Endothelial cell of umbilical vein (primary cell): ENCODE data around the gene DCHS1. TPM values are rescaled to one million over a fixed set of nuclear protein-coding genes. Genes with fewer than 3 reads are reported as not detected.
A peak's percentile ranks its signal among the peaks of the same experiment; 100 is the strongest.

Experiments used
- BruUV-seq: library from RNA; stranded (reverse); fragments of 400-500 nt; replicated peaks from 2 replicates; lab custom pipeline; 2021; lab: Mats Ljungman, UMichigan
- CTCF ChIA-PET: fragments of 300-600, 350-600 bp; sonication (Branson Sonifier 250); formaldehyde crosslinking; loops from one replicate; lab custom pipeline; 2021; ENCODE audit warnings: antibody characterized with exemption, inconsistent platforms; lab: Charles Lee
- POLR2A ChIA-PET: fragments of 300-600, 350-600 bp; sonication (Branson Sonifier 250); formaldehyde crosslinking; loops from one replicate; lab custom pipeline; 2021; ENCODE audit warnings: antibody characterized with exemption, inconsistent platforms; lab: Charles Lee
- DNase-seq: peaks from one replicate; pipeline ENCODE4 v3.0.0-alpha.2; 2011; ENCODE audit warnings: low read depth, low spot score
- FAIRE-seq: peaks from 2 replicates; lab custom pipeline; 2011; peaks lifted over from hg19 to GRCh38; lab: Jason Lieb, UNC
- H2AFZ ChIP-seq: 2 replicates; pipeline ENCODE4 v1.6.0; 2012; ENCODE audit warnings: low read depth, low read length, control low read depth, inconsistent platforms
- H3K27ac ChIP-seq: 2 replicates; pipeline ENCODE4 v1.5.1; 2011; ENCODE audit warnings: low read depth, mild to moderate bottlenecking, control low read depth, low read length, moderate library complexity; ENCODE audit not compliant: insufficient read depth
- H3K27me3 ChIP-seq, 2 experiments: 2 replicates each; pipeline versions ENCODE4 v1.6.0 to v1.6.1; 2011; ENCODE audit warnings: low read length in 2 of 2, mixed read lengths in 1 of 2; ENCODE audit not compliant: control insufficient read depth in 2 of 2, insufficient read depth in 2 of 2
- H3K36me3 ChIP-seq, 2 experiments: 2 replicates in 1 of 2; 3 replicates in 1 of 2; pipeline ENCODE4 v1.5.1; 2011; ENCODE audit warnings: low read length in 2 of 2, mild to moderate bottlenecking in 1 of 2, moderate library complexity in 1 of 2; ENCODE audit not compliant: control insufficient read depth in 2 of 2, insufficient read depth in 2 of 2; ENCODE audit errors: extremely low read depth in 1 of 2
- H3K4me1 ChIP-seq: 3 replicates; pipeline ENCODE4 v1.5.1; 2011; ENCODE audit warnings: mild to moderate bottlenecking, low read length; ENCODE audit not compliant: control insufficient read depth, insufficient read depth; ENCODE audit errors: extremely low read depth
- H3K4me2 ChIP-seq: 2 replicates; pipeline ENCODE4 v1.6.1; 2011; ENCODE audit warnings: low read length, control low read depth, mixed read lengths; ENCODE audit not compliant: insufficient read depth
- H3K4me3 ChIP-seq, 3 experiments: fragments of 200-600 bp in 1 of 3; sonication (generic), shearing (Covaris generic) in 1 of 3; replicated peaks in 1 of 3; 2 replicates each; pipeline ENCODE4 v1.5.1; 2011 to 2016; ENCODE audit warnings: control low read depth in 3 of 3, low read length in 3 of 3, mild to moderate bottlenecking in 2 of 3, inconsistent platforms in 1 of 3, low read depth in 1 of 3, moderate library complexity in 1 of 3; ENCODE audit not compliant: insufficient read depth in 1 of 3
- H3K79me2 ChIP-seq: 2 replicates; pipeline ENCODE4 v1.6.0; 2012; ENCODE audit warnings: low read length, inconsistent platforms; ENCODE audit not compliant: control insufficient read depth, insufficient read depth
- H3K9ac ChIP-seq: replicated peaks from 2 replicates; pipeline ENCODE3; 2011; ENCODE audit warnings: low read length, control low read depth; ENCODE audit not compliant: insufficient read depth; ENCODE audit errors: extremely low read depth
- H3K9me1 ChIP-seq: replicated peaks from 3 replicates; pipeline ENCODE4 v1.6.0; 2011; ENCODE audit warnings: mild to moderate bottlenecking, low read length; ENCODE audit not compliant: control insufficient read depth, insufficient read depth; ENCODE audit errors: extremely low read depth
- H3K9me3 ChIP-seq: replicated peaks from 2 replicates; pipeline ENCODE4 v1.5.1; 2012; ENCODE audit warnings: low read length, inconsistent platforms; ENCODE audit not compliant: control insufficient read depth, insufficient read depth
- H4K20me1 ChIP-seq: replicated peaks from 2 replicates; pipeline ENCODE3; 2011; ENCODE audit warnings: mild to moderate bottlenecking, low read length; ENCODE audit not compliant: control insufficient read depth, insufficient read depth; ENCODE audit errors: extremely low read depth
- EZH2 ChIP-seq: IDR thresholded peaks from 2 replicates; pipeline ENCODE4 v1.6.1; 2012; ENCODE audit warnings: borderline replicate concordance, low read depth, mild to moderate bottlenecking, moderate library complexity, low read length, inconsistent platforms; ENCODE audit not compliant: severe bottlenecking
- FOS ChIP-seq: IDR thresholded peaks from 2 replicates; pipeline ENCODE4 v1.6.1; 2011; ENCODE audit warnings: mild to moderate bottlenecking, low read length, moderate library complexity, borderline replicate concordance; ENCODE audit not compliant: insufficient read depth
- GATA2 ChIP-seq: IDR thresholded peaks from 2 replicates; pipeline ENCODE4 v1.7.0; 2011; ENCODE audit warnings: low read depth, mild to moderate bottlenecking, moderate library complexity, mixed read lengths, low read length; ENCODE audit not compliant: insufficient read length, insufficient read depth
- JUN ChIP-seq: IDR thresholded peaks from 2 replicates; pipeline ENCODE4 v1.6.1; 2011; ENCODE audit warnings: borderline replicate concordance, low read depth; ENCODE audit not compliant: insufficient read length, insufficient read depth
- MYC ChIP-seq: IDR thresholded peaks from one replicate; pipeline ENCODE4 v1.6.1; 2011; ENCODE audit warnings: mild to moderate bottlenecking, low read depth, low read length
- POLR2A ChIP-seq: IDR thresholded peaks from 2 replicates; pipeline ENCODE4 v1.6.1; 2012; ENCODE audit warnings: low read depth, mild to moderate bottlenecking, control low read depth, low read length
- POLR2AphosphoS5 ChIP-seq: IDR thresholded peaks from 2 replicates; pipeline ENCODE4 v1.6.1; 2012; ENCODE audit warnings: low read depth, mild to moderate bottlenecking, control low read depth, low read length, moderate library complexity; ENCODE audit not compliant: insufficient read depth
- dilution Hi-C: fragments of 300-500 bp; cut with MboI; formaldehyde crosslinking; loops from one replicate; pipeline ENCODE4 v1.15.0; 2019; ENCODE audit warnings: low sequenced_read_pairs; ENCODE audit not compliant: extremely low pct_ligation_motif_present
- intact Hi-C: fragments of 100-400 bp; cut with micrococcal nuclease; formaldehyde crosslinking; loops from one replicate; pipeline ENCODE4 v1.10.0; 2022
- polyA plus RNA-seq, 4 experiments: library from polyadenylated mRNA; depleted of rRNA in 3 of 4; stranded (reverse) in 3 of 4; unstranded in 1 of 4; fragments of >200 nt; gene quantifications; 2 replicates each; pipeline versions ENCODE4 v1.2.1 to v1.2.3, GENCODE V29; 2011 to 2012; ENCODE audit warnings: missing spikeins in 1 of 4
- total RNA-seq: library from RNA; stranded (reverse); gene quantifications from 2 replicates; pipeline ENCODE4 v1.2.3, GENCODE V29; 2021
- TF ChIP-seq, protein P1 (sequence below), 2 donors: IDR thresholded peaks; 1 replicate in 1 of 2; 2 replicates in 1 of 2; pipeline ENCODE4 v1.5.1; 2011; ENCODE audit warnings: low read length in 2 of 2, mild to moderate bottlenecking in 2 of 2, moderate library complexity in 2 of 2, control low read depth in 1 of 2, inconsistent platforms in 1 of 2, low read depth in 1 of 2; ENCODE audit not compliant: insufficient read depth in 1 of 2; ENCODE audit errors: extremely low read depth in 1 of 2
- TF ChIP-seq, protein P2 (sequence below): IDR thresholded peaks from 2 replicates; pipeline ENCODE4 v1.6.1; 2011; ENCODE audit not compliant: insufficient read depth, insufficient read length

DCHS1 gene
- total and polyA plus RNA-seq, 2 donors (not counting 3 experiments of a cell fraction or from before 2014, with no cell fraction given) = 56.2 to 73.0 TPM

DNA sequence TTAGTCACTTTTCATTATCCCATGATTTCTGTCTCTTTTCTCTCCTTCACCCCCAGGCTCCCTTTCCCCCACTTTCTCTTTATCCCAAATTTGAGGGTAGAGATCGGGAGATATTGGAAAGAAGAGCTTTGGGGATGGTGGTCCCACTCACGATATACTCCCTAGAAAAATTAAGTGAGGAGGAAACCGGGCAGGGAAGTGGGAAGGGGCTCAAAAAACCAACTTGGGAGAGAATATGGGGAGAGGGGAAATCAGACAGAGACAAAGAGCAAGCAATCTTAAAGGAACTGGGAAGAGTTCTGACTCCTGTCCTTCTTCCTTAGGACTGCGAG lies 941 bp upstream of the DCHS1 start:
- DNase-seq (no peak), FAIRE-seq (no peak)
- Histone ChIP-seq H3K4me2 (peak overlapping the region; percentile 49), H3K9me3 (no peaks in the 10 kb centered on the region), H3K9me1 (no peaks in the 10 kb centered on the region), H4K20me1 (no peaks in the 10 kb centered on the region), H3K4me1 (peaks cover 15% of the 10 kb centered on the region), H3K36me3 (no peaks in the 10 kb centered on the region), H3K9ac (peak overlapping the region; percentile 70), H3K4me3 (peak overlapping the region in 1 of 3 experiments; percentile 59), H3K27ac (no peak overlapping the region), H3K27me3 (no peaks in the 10 kb centered on the region), H3K79me2 (peaks cover 2% of the 10 kb centered on the region), H2AFZ (peak overlapping the region; percentile 89)
- intact Hi-C loops (loop anchor here (2.0 kb wide), 1 partner anchor 18 kb away; no protein-coding TSS in a partner anchor), dilution Hi-C loops (no loop called here)
- ChIA-PET CTCF (interaction anchor here (0.9 to 1.9 kb wide), 5 partner anchors 11 to 125 kb away, joined by 3 to 11 read pairs (median 4); partner anchors contain the start of gene MRPL17), POLR2A (no interaction called here)
- BruUV-seq = no TSS peak
- TF ChIP-seq, protein P1, sequence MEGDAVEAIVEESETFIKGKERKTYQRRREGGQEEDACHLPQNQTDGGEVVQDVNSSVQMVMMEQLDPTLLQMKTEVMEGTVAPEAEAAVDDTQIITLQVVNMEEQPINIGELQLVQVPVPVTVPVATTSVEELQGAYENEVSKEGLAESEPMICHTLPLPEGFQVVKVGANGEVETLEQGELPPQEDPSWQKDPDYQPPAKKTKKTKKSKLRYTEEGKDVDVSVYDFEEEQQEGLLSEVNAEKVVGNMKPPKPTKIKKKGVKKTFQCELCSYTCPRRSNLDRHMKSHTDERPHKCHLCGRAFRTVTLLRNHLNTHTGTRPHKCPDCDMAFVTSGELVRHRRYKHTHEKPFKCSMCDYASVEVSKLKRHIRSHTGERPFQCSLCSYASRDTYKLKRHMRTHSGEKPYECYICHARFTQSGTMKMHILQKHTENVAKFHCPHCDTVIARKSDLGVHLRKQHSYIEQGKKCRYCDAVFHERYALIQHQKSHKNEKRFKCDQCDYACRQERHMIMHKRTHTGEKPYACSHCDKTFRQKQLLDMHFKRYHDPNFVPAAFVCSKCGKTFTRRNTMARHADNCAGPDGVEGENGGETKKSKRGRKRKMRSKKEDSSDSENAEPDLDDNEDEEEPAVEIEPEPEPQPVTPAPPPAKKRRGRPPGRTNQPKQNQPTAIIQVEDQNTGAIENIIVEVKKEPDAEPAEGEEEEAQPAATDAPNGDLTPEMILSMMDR (IDR thresholded peaks at IDR 0.05; ENCODE audit: extremely low read depth in 1 of 2, insufficient read depth in 1 of 2, low read depth in 1 of 2, low read length in 2 of 2) = no peak
- TF ChIP-seq FOS = no peak
- TF ChIP-seq EZH2 = no peak
- no peak for TF ChIP-seq POLR2AphosphoS5
- no peak for TF ChIP-seq POLR2A
- TF ChIP-seq MYC = no peak
- no peak for TF ChIP-seq GATA2
- no peak for TF ChIP-seq JUN
- TF ChIP-seq, protein P2, sequence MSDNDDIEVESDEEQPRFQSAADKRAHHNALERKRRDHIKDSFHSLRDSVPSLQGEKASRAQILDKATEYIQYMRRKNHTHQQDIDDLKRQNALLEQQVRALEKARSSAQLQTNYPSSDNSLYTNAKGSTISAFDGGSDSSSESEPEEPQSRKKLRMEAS = no peak
